Cerebellar nuclear complex (tissue), 1 donor: ENCODE measurements around the gene HAVCR1.
"Not testable (repeated sequence)": the region's sequence is repeated elsewhere in the genome, so short reads cannot be mapped to it uniquely, and the experiment has no call there.

Experiments used
- DNase-seq, 2 experiments: peaks; one replicate each; lab custom pipeline; 2025; lab: John Stamatoyannopoulos, UW

The HAVCR1 gene

GRCh38 chr5:157059093-157059539, at the start of gene HAVCR1:
TSS of gene HAVCR1 (minus strand) at chr5:157059116. CDS start at chr5:157057943, 1,173 bp downstream.
- no peak for DNase-seq

GRCh38 chr5:157107508-157107907, 48.6 kb upstream of the HAVCR1 start:
- no peak for DNase-seq

- DNase-seq: no peak
Measured at GRCh38 chr5:157106630-157107461, 47.9 kb upstream of the HAVCR1 start.

- DNase-seq: no peak
Measured at GRCh38 chr5:157100140-157100679, 41.3 kb upstream of the HAVCR1 start.

- no peak for DNase-seq
Measured at GRCh38 chr5:157088342-157088990, 29.6 kb upstream of the HAVCR1 start.

DNA sequence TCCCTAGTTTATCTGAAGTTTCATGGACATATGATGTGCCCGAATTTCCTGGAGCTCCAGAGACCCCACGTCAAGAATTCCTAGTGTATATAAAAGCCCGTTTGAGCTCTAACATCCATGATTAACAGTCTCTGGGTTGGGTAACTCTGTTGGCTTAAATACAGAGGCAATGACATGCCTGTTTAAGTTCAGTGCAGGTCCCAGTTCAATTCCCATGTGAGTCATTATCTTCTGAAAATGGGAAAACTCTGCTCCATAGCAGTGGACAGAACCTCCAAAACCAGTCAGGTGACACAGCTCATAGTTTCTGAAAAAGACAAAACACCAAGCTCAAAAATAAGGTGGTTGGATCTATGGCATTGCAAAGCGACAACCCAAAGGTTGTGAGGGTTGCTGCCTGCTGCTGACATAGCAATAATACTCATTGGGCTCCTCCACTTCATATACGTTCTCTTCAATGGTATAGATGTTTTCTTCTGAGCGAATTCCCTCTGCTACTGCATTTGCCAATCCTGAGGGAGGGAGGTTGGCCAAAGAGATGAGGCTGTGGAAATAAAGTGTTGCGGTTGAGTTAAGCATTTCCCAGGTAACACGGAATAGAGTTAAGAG, 27.9 kb upstream of the HAVCR1 start:
- DNase-seq: no peak

DNA sequence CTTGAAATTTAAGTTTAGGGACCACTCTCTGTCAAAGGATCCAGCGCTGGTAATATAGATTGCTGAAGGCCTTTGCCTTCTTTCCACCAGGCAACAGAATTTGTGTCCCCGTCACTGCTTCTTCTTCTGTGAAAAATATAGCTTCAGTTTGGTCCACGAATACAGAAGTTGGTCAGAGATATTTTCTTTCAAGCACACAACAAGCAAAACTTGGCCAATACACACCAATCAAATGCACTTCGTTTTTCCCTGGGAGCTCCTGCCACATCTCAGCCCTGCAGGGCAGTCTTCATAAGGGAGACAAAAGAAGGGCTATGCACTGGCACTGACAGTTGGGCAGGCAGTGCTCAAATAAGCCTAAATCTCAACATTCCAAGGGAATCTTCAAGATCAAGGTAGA, 27.0 kb upstream of the HAVCR1 start:
- DNase-seq: no peak

GRCh38 chr5:157080286-157080685, 21.4 kb upstream of the HAVCR1 start:
- DNase-seq: no peak

GRCh38 chr5:157076558-157076957, 17.6 kb upstream of the HAVCR1 start:
- DNase-seq: no peak

DNA sequence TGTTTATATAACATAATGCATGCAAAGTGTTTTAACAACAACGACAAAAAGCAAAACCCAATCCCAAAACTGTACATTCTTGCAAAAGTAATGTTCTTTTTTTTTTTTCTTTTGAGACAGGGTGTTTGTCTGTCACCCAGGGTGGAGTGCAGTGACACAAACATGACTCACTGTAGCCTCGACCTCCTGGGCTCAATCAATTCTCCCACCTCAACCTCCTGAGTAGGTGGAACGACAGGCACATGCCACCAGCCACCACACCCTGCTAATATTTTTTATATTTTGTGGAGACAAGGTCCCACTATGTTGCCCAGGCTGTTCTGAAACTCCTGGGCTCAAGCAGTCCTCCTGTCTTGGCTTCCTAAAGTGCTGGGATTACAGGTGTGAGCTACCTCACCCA, 13.6 kb upstream of the HAVCR1 start:
- no peak for DNase-seq

GRCh38 chr5:157069949-157070348, 11.0 kb upstream of the HAVCR1 start:
- no peak for DNase-seq

DNA sequence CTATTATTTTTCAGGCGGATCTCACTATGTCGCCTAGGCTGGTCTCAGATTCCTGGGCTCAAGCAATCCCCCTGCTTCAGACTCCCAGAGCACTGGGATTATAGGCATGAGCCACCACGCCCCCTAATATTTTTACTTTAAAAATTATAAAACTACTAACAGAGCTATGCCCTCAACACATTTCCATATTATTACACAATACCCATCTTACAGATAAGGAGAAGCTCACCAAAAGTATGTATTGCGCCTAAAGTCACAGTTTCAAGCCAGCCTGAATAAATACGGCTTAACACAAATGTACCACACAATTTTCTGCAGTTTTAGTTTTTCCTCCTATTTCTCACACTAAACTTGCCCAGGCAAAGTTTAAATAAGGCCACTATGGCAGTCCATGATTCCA, 9.9 kb upstream of the HAVCR1 start:
- DNase-seq: no peak

- no peak for DNase-seq
Measured at GRCh38 chr5:157068339-157068738, 9.4 kb upstream of the HAVCR1 start.

- no peak for DNase-seq
Measured at GRCh38 chr5:157067005-157067404, 8.1 kb upstream of the HAVCR1 start.

DNA sequence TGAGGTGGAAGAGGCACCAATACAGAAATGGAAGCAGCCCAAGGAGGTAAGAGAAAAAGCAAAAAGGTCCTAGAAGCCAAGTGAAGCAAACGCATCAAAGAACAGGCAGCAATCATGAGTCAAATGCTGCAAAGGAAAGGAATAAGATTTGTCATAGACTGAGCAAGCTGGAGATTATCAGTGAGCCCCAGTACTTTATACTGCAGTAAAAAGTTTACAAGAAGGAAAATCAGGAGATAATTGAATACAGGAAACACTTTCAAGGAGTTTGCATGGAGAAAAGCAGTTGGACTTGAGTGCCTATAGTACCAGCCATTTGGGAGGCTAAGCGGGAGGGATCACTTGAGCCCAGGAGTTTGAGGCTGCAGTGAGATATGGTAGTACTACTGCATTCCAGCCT, 7.2 kb upstream of the HAVCR1 start:
- DNase-seq: no peak

DNA sequence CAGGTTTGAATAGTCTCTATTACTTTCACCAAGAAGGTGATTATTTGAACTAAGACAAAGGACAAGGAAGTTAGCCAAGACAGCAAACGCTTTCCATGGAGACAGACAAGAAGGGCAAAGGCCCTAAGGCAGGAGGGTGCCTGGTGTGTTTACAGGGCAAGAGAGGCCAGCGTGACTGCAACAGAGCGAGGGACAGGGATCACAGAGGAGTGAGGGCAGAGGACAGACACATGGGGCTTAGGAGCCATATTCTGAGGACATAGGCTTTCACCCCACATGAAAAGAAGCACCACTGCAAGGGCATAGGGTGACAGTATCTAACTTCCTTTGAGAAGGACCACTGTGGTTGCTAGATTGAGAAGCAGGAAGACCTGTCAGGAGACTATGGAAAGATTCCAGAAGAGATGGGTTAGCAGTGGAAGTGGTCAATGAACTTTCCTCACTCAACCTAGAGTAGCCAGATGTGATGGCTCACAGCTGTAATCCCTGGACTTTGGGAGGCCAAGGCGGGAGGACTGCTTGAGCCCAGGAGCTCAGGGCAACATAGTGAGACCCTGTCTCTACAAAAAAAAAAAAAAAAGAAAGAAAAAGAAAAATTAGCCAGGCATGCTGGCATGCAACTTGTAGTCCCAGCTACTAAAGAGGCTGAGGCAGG, 5.0 kb upstream of the HAVCR1 start:
- DNase-seq: no peak

GRCh38 chr5:157059891-157060290, 975 bp upstream of the HAVCR1 start:
- DNase-seq: no peak

DNA sequence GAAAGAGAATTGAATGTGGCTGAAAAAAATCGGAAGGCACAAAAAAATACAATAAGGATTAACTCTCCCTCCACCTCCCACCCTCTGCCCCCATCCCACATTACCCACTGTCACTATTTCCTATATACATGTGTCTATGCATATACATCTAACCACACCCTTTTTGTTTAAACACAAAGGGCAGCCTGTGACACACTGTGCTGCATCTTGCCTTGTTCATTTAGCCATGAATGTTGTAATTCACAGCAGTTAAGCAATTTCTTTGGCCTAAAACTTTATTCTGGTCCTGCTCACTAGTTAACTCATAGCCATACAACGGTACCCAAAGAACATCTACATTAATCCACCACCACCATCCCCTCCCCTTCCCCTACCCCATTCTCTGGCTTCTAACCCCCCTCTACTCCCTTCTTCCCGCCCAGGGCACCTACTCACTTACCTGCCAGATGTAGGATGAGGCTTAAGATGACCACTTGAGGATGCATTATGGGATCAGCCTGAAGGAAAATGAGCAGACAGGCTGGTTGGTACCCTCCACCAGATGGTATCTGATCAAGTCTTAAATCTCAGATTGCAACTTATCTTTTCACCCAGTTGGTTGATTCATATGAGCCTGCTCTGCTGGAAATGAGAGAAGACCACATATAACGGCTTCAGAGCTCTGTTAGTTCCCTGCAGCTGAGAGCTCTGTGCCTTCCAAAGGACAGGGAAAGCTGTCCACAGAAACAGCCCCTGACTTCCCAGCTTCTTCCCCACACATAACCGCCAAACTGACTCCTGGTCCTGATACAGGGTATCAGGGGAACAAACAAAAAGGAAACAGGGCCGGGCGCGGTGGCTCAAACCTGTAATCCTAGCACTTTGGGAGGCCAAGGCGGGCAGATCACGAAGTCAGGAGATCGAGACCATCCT, 1.2 kb downstream of the HAVCR1 start:
- no peak for DNase-seq

GRCh38 chr5:157056848-157057247, 2.1 kb downstream of the HAVCR1 start:
- not testable (repeated sequence) for DNase-seq

- DNase-seq: no peak
Measured at GRCh38 chr5:157051604-157052245, 7.2 kb downstream of the HAVCR1 start.

DNA sequence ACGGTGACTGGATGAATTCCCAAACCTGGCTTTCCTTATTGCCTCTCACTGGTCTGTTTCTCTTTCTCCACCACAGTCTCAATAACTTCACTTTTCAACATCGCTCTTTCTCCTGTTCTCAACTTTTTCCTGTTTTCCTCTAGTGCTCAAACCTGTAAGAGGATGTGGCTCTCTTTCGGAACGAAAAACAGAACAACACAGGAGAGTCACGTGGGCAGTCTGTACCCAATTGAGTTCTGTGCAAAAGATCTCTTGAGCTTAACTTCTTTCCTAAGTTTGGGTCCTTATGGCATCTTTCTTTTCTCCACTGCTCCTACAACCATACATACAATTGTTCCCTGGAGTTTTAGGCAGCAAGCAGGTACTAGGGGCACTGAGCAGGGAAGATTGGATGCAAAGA, 8.9 kb downstream of the HAVCR1 start:
- DNase-seq: no peak
